Posterior vena cava (tissue), 2 donors: ENCODE measurements around the gene C3orf18. TPM values are rescaled to one million over a fixed set of nuclear protein-coding genes. Genes with fewer than 3 reads are reported as not detected.

Experiments used
- DNase-seq: peaks from one replicate; pipeline ENCODE4 v3.0.0-alpha.2; 2020; ENCODE audit warnings: low spot score
- intact Hi-C, 2 donors: fragments of 100-400 bp; cut with DNase I; formaldehyde crosslinking; loops; one replicate each; pipeline versions ENCODE4 v1.14.1 to v1.14.2; 2022 to 2023
- total RNA-seq, 2 donors: library from RNA; stranded (reverse); fragmentation: NEBNext Ultra II Directional; extraction: Animal tissue kit (Norgen Biotek cat#: 25700); gene quantifications; one replicate each; pipeline ENCODE4 v1.2.1, GENCODE V29; 2021
- donor health status: DM: yes; HTN: yes; CAD: no.
- donor health status: DM: yes; HTN: yes; CAD: no.

Gene C3orf18
- total RNA-seq, 2 donors from 2014 or later, result 9.8 to 11.4 TPM

DNA sequence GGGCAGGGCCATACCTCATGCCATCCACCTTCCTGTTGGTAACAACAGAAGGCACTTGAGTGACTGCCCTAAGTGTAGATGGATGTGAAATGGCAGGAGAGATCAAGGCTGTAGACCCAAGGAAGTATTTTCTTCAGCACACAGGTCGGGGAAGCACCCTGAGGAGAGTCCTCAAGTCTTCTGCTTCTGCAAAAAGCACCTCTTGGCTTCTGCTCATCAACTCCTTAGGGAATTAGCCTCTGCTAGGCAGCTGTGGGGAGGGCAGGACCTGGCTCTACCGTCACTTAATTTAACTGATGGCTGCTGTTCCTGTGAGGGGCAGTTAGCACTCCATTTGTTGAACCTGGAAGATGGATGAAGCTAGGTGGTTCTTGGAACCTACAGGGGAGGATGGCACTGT, 57.2 kb downstream of the C3orf18 start:
- intact Hi-C loops, result no loop called here
- DNase-seq, result no peak

DNA sequence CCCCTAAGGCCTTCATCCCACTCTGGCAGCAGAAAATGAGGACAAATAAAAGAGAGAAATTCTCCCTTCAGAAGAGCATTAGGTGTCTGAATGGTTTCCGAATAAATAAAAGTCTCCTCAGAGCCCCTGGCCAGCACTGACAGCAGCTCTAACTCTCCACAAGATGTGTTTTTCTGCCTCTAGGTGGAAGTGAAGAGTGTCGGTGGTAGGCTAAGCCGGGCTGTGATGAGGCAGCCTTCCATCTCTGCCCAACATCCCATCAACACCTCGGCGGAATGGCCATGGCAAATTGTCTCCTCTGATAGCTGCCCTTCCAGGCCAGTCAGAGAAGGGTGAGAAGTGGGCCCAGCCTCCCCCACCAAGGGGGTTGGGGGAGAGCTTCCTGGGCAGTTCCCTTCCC, 57.8 kb downstream of the C3orf18 start:
- DNase-seq, result no peak
- intact Hi-C loops, result no loop called here

GRCh38 chr3:50508821-50509220, 58.7 kb downstream of the C3orf18 start:
- intact Hi-C loops, result no loop called here
- no peak for DNase-seq

Other genes starting within 250 kb of the C3orf18 start
- 100 to 1,000 TPM in 1 of 2 donors, 10 to 100 TPM in 1; 95.2 to 130 TPM for gene HYAL2, start 245.0 kb downstream of the C3orf18 start, total RNA-seq
- gene TUSC2, start 239.5 kb downstream of the C3orf18 start, total RNA-seq, result 10 to 100 TPM; 19.1 to 22.4 TPM
- gene RASSF1, start 226.9 kb downstream of the C3orf18 start, total RNA-seq, result 10 to 100 TPM; 31.3 to 40.3 TPM
- gene ZMYND10, start 222.0 kb downstream of the C3orf18 start, total RNA-seq, result under 1 TPM; 0.23 to 0.24 TPM
- gene NPRL2, start 217.0 kb downstream of the C3orf18 start, total RNA-seq, result 10 to 100 TPM; 10.6 to 17.4 TPM
- gene CYB561D2, start 216.9 kb downstream of the C3orf18 start, total RNA-seq, result 10 to 100 TPM in 1 of 2 donors, 1 to 10 TPM in 1; 7.9 to 10.5 TPM
- gene TMEM115, start 208.2 kb downstream of the C3orf18 start, total RNA-seq, result 10 to 100 TPM; 29.3 TPM
- 1 to 10 TPM; 2.0 to 2.6 TPM for gene CACNA2D2, start 64.1 kb downstream of the C3orf18 start, total RNA-seq
- 10 to 100 TPM; 10.9 to 12.6 TPM for gene HEMK1, start 1.8 kb upstream of the C3orf18 start, total RNA-seq
- gene CISH, start 44.0 kb upstream of the C3orf18 start, total RNA-seq, result 10 to 100 TPM in 1 of 2 donors, 1 to 10 TPM in 1; 8.6 to 12.5 TPM
- 10 to 100 TPM; 21.8 to 32.9 TPM for gene MAPKAPK3, start 49.4 kb upstream of the C3orf18 start, total RNA-seq
- 1 to 10 TPM in 1 of 2 donors, under 1 TPM in 1; 0.60 to 2.4 TPM for gene DOCK3, start 107.2 kb upstream of the C3orf18 start, total RNA-seq